HepG2 (cell line): ENCODE data around the gene MIA2. TPM values are rescaled to one million over a fixed set of nuclear protein-coding genes. Genes with fewer than 3 reads are reported as not detected.

Experiments used
- ATF2 ChIP-seq: sonication (generic); formaldehyde crosslinking; IDR thresholded peaks from 2 replicates; pipeline ENCODE4 v1.4.0; 2020; ENCODE audit warnings: missing genetic modification reagents
- HOXA9 ChIP-seq: sonication (generic); formaldehyde crosslinking; IDR thresholded peaks from 2 replicates; pipeline ENCODE4 v1.8.1; 2022; ENCODE audit warnings: missing genetic modification reagents, mild to moderate bottlenecking, moderate library complexity, borderline replicate concordance
- NFIC ChIP-seq: IDR thresholded peaks from 2 replicates; pipeline ENCODE4 v1.6.1; 2012; ENCODE audit warnings: mild to moderate bottlenecking, low read length, inconsistent platforms
- POGZ ChIP-seq: sonication (generic); formaldehyde crosslinking; IDR thresholded peaks from 2 replicates; pipeline ENCODE4 v1.4.0; 2020; ENCODE audit warnings: mild to moderate bottlenecking, missing genetic modification reagents
- RERE ChIP-seq: IDR thresholded peaks from 2 replicates; pipeline ENCODE4 v1.6.1; 2016; ENCODE audit warnings: low read depth, missing genetic modification reagents, missing compliant biosample characterization
- RFXANK ChIP-seq: IDR thresholded peaks from 2 replicates; pipeline ENCODE4 v1.6.1; 2016
- TGIF2 ChIP-seq: IDR thresholded peaks from 2 replicates; pipeline ENCODE4 v1.6.1; 2016; ENCODE audit warnings: control low read depth, missing compliant biosample characterization
- ZBTB25 ChIP-seq: IDR thresholded peaks from 2 replicates; pipeline ENCODE4 v1.6.1; 2018; ENCODE audit warnings: missing genetic modification reagents
- ZNF619 ChIP-seq: sonication (generic); formaldehyde crosslinking; IDR thresholded peaks from 2 replicates; pipeline ENCODE4 v1.4.0; 2020; ENCODE audit warnings: mild to moderate bottlenecking, missing genetic modification reagents
- ZNF75D ChIP-seq: sonication (generic); formaldehyde crosslinking; IDR thresholded peaks from 2 replicates; pipeline ENCODE4 v1.8.1; 2023; ENCODE audit warnings: missing genetic modification reagents, mild to moderate bottlenecking, borderline replicate concordance
- polyA plus RNA-seq, 8 experiments: library from polyadenylated mRNA; depleted of rRNA in 3 of 8; stranded (reverse) in 7 of 8; unstranded in 1 of 8; fragments of >200 nt; fragmentation: Illumina TruSeq in 4 of 8; extraction: Trizol in 4 of 8; gene quantifications; 2 replicates each; pipeline versions ENCODE4 v1.2.1 to v1.2.3, GENCODE V29; 2011 to 2016; ENCODE audit warnings: low read depth in 4 of 8, missing spikeins in 1 of 8, mixed read lengths in 1 of 8; ENCODE audit not compliant: insufficient read depth in 1 of 8
- total RNA-seq, 5 experiments: library from RNA; depleted of rRNA; stranded (reverse); fragments of >200 nt; fragmentation: Illumina TruSeq; extraction: Trizol; gene quantifications; 2 replicates each; pipeline ENCODE4 v1.2.3, GENCODE V29; 2016; ENCODE audit warnings: low read depth in 1 of 5
- TF ChIP-seq, protein P1 (sequence below): sonication (generic); formaldehyde crosslinking; IDR thresholded peaks from 2 replicates; pipeline ENCODE4 v1.5.0; 2020; ENCODE audit warnings: missing genetic modification reagents
- TF ChIP-seq, protein P2 (sequence below): sonication (generic); formaldehyde crosslinking; IDR thresholded peaks from 2 replicates; pipeline ENCODE4 v1.9.0; 2021; ENCODE audit warnings: missing genetic modification reagents, borderline replicate concordance
- TF ChIP-seq, protein P3 (sequence below): sonication (generic); formaldehyde crosslinking; IDR thresholded peaks from 2 replicates; pipeline ENCODE4 v1.8.0; 2022; ENCODE audit warnings: missing genetic modification reagents, low read depth, mild to moderate bottlenecking, borderline replicate concordance

Gene MIA2
- total and polyA plus RNA-seq, 2 of the 13 experiments (the other 11 are each of a cell fraction or from before 2014, with no cell fraction given): 134 to 158 TPM

DNA sequence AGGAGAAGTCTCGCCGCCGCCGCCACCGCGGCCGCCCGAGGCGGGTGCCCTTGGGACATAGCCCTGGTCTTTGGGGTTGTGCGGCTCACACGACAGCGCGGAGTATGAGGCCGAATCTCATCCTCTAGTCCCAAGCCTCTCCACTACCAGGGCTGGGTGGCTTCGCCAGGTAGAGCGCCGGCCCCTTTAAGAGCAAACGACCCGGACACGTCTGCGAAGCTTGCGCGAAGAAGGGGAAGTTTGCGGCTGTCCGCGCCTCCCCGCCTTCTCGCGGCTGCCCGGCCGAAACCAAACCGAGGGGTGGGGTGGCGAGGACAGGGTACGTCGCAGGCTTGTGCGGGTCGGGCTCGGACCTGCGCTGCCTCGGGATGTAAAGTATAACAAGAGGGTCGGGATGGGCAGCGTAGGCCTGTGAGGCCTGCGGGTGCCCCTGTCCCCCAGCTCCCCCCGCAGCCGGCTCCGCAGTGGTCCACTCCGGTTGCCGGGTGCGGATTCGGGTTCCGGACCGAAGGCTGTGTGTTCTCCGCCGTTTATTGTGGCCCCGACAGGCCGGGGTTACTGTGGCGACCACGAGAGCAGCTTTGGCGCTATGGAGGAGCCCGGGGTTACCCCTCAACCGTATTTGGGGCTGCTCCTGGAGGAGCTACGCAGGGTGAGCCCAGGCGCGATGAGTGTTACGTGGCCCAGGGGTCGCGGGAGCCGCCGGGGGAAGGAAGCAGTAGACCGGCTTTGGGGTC lies 33.3 kb downstream of the MIA2 start (continued):
- peak; percentile 58 for TF ChIP-seq ZBTB25
- peak; percentile 79 for TF ChIP-seq POGZ
- TF ChIP-seq ZNF619 (CRISPR knock-in tag): peak; percentile 73
- peak; percentile 70 for TF ChIP-seq ATF2
- peak; percentile 78; the same call in 1 of the 2 replicates for TF ChIP-seq TGIF2
- TF ChIP-seq NFIC: no peak; the same call in 1 of the 2 replicates
- TF ChIP-seq ZNF75D (CRISPR knock-in tag): peak; percentile 32; the same call in 1 of the 2 replicates
- TF ChIP-seq, protein P1, sequence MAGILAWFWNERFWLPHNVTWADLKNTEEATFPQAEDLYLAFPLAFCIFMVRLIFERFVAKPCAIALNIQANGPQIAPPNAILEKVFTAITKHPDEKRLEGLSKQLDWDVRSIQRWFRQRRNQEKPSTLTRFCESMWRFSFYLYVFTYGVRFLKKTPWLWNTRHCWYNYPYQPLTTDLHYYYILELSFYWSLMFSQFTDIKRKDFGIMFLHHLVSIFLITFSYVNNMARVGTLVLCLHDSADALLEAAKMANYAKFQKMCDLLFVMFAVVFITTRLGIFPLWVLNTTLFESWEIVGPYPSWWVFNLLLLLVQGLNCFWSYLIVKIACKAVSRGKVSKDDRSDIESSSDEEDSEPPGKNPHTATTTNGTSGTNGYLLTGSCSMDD (CRISPR knock-in tag): peak; percentile 59; the same call in 1 of the 2 replicates
- TF ChIP-seq, protein P2, sequence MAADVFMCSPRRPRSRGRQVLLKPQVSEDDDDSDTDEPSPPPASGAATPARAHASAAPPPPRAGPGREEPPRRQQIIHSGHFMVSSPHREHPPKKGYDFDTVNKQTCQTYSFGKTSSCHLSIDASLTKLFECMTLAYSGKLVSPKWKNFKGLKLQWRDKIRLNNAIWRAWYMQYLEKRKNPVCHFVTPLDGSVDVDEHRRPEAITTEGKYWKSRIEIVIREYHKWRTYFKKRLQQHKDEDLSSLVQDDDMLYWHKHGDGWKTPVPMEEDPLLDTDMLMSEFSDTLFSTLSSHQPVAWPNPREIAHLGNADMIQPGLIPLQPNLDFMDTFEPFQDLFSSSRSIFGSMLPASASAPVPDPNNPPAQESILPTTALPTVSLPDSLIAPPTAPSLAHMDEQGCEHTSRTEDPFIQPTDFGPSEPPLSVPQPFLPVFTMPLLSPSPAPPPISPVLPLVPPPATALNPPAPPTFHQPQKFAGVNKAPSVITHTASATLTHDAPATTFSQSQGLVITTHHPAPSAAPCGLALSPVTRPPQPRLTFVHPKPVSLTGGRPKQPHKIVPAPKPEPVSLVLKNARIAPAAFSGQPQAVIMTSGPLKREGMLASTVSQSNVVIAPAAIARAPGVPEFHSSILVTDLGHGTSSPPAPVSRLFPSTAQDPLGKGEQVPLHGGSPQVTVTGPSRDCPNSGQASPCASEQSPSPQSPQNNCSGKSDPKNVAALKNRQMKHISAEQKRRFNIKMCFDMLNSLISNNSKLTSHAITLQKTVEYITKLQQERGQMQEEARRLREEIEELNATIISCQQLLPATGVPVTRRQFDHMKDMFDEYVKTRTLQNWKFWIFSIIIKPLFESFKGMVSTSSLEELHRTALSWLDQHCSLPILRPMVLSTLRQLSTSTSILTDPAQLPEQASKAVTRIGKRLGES (CRISPR knock-in tag): no peak; the same call in 1 of the 2 replicates
- TF ChIP-seq HOXA9: peak; percentile 98
- no peak; the same call in 1 of the 2 replicates for TF ChIP-seq RERE (CRISPR knock-in tag)
- peak; percentile 89 for TF ChIP-seq RFXANK (CRISPR knock-in tag)
- TF ChIP-seq, protein P3, sequence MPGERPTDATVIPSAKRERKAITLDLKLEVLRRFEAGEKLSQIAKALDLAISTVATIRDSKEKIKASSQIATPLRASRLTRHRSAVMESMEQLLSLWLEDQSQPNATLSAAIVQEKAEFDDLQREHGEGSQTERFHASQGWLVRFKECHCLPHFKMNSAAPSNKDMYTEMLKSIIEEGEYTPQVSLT: peak; percentile 23
